HG03196 (cell line): ENCODE data around the gene JAKMIP3.

Experiments used
- ATAC-seq: cut with Tn5 transposase; IDR thresholded peaks from one replicate; pipeline ENCODE4 v1.9.1; 2021; ENCODE audit not compliant: unreplicated experiment

The JAKMIP3 gene

DNA sequence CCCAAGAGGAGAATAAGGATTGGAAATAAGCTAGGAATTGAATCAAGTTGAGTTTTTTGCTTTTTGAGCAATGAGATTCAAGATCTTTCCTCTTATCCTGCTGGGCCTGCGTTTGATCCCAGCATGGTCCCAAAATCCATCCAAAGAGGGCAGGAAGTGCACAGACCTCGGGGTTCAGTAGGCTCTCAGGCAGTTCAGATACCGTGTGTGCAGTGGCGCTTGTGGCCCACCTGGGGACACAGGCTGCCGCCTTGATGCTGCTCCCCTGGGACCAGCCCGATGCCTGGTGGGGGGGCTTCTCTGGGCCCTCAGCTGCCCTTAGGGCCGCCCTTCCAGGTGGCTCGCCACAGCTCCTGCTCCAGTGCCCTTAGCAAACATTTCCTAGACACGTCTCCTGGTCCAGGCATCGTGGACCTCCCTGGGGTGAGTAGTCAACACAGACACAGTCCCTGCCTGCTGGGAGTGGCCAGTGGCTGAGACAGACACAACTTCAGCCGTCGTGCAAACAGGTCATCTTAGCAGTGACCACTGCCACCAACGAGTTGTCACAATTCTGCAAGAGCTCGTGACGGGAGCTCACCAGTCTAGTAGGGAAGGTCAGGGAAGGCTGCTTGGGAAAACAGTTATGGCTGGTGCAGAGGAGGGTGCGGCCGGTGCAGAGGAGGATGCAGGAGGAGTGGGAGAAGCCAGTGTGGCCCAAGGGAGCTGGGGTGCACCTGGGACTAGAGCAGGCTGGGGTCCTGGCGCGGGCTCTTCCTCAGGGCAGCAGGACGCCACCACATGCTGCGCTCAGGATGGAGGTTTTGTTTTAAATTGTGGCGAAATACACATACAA, 21.7 kb upstream of the JAKMIP3 start:
- ATAC-seq: no peak

DNA sequence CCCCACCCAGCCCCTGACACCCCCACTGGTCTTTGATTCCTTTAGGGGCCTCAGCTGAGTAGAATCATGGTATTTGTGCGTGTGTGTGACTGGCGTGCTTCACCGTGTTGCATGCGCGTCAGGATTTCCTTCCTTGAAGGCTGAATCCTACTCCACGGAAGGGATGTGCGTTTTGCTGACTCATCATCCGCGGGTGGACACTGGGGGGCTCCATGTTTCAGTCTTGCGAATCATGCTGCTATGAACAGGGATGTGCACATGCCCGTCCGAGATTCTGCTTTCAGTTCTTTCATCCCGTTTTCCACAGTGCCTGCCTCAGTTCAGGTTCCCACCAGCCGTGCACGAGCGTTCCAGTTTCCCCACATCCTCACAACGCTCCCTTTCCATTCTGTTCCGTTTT, 20.9 kb upstream of the JAKMIP3 start:
- no peak for ATAC-seq

DNA sequence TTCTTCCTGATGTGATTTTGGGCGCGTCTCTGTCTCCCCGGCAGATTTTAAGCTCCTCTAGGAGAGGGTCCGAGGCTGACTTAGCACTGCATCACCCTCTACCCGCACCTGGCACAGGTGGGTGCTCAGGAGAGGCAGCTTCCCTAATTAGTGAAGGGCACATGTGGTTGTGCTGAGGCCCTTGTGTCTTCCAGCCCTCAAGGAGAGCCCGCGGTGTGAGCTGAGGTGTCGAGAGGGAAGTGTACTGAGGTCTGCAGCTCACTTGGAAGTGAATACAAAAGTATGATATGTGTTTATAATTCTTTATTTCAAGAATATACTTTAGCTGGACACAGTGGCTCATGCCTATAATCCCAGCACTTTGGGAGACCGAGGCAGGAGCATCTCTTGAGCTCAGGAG, 20.4 kb upstream of the JAKMIP3 start:
- ATAC-seq: no peak

GRCh38 chr10:132047575-132048293, 18.0 kb upstream of the JAKMIP3 start:
- ATAC-seq: no peak

- ATAC-seq: no peak
Observed at GRCh38 chr10:132048294-132048667, 17.5 kb upstream of the JAKMIP3 start.

GRCh38 chr10:132050191-132050590, 15.6 kb upstream of the JAKMIP3 start:
- ATAC-seq: no peak

DNA sequence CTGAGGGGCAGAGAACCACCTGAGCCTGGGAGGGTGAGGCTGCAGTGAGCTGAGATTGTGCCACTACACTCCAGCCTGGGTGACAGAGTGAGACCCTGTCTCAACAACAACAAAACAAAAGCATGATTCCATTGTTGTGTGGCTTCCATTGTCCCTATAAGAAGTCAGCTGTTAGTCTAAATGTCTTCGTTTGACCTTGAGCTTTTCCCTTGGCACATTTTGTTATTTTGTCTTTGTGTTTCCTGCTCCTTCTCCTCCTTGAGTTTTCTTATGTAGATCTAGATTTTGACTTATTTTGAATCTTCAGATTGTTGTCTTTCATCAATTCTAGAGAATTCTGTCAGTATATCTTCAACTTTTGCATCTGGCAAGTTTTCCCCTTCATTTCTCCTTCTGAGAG, 13.6 kb upstream of the JAKMIP3 start:
- ATAC-seq: no peak

DNA sequence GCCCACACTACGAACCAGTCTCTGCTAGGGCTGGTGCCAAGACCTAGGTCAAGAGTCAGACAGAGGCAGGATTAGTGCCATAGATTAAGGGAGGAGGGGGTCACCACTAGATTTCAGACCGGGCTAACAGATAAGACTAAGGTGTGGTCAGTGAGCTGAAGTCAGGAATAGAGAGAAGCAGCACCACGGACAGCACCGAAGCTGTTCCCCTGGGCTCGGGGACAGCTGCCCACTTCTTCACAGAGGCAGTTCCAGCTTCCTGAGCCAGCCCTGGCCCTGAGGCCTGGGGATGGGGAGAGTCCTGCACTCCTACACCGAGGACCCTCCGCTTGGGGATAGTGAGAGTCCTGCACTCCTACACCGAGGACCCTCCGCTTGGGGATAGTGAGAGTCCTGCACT, 11.2 kb upstream of the JAKMIP3 start:
- ATAC-seq: no peak

- no peak for ATAC-seq
Observed at GRCh38 chr10:132055616-132056015, 10.1 kb upstream of the JAKMIP3 start.

DNA sequence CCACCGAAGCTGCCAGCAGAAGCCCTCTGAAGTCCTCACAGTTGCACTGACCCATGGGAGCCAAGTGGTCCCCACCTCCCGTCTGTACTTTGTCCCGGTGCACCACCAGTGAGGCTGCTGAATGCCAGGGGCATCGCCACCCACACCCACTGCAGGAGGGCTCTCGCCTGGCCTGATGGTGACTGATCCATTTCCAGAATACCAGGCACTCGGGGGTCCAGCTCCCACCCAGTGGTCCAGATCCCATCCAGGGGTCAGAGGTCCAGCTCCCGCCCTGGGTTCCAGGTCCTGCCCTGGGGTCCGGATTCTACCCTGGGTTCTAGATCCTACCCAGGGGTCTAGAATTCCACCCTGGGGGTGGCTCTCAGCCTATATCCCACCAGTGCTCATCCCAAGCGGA, 9.1 kb upstream of the JAKMIP3 start:
- no peak for ATAC-seq

GRCh38 chr10:132057191-132057681, 8.5 kb upstream of the JAKMIP3 start:
- no peak for ATAC-seq

DNA sequence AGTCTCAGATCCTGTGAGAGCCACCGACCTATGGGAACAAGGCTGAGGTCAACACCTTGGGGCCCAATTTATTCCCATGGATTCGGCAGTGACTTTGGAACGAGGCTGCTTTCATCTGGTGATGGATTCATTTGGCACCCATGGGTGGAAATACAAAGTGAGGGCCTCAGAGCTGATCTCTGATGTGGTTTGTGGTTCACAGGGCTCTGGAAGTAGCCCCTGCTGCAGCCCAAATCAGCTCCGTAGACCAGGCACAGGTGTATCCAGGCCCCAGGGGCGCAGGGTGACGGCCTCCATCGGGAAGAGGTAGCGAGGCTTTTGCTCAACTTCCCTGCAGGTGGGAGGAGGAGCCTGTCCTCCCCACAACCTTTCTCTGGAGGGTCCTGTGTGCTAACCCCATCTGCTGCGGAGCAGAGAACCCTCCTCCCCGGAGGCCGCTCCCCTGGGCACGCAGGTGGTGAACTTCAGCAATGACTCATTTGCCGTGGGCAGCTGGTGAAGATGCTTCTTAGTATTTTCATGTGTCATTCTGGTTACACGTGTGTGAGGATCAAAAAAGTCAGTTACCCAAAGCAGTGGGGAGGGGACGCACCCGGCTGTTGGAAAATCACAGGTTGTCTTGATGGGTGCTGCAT, 7.5 kb upstream of the JAKMIP3 start:
- no peak for ATAC-seq

- no peak for ATAC-seq
Observed at GRCh38 chr10:132058793-132059759, 6.7 kb upstream of the JAKMIP3 start.

DNA sequence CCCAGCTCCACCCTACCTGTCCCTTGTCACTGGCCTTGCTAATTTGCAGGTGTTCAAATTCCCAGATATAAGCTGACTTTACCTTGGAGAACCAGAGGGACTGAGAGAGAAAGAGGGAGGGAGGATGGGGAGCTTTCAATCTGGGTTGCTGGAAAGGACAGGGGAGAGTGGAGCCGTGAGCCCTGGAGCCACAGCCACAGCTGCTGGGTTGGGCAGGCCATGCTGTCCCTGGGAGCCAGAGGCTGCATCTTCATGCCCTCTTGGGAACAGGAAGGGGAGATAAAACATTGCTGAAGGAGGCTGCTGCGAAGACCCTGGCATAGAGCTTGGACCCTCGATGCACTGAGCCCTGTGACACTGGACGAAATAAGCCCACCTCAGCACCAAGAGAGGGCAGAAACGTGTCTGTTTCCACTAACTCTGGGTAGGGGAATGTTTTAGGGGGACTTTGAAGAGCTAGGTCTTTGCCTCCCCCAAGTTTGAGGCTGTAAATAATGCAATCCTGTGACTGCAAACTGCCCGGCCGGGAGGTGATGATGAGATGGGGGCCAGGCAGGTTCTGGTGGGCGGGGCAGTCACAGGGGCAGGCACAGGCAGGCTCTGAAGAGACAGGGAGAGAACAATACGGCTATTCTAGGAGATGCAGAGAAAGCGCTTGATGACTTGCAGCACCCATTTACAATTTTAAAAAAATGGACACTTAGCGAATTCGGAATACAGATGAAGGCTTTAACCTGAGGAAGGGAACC, 5.8 kb upstream of the JAKMIP3 start:
- no peak for ATAC-seq

- ATAC-seq: no peak
Observed at GRCh38 chr10:132061030-132061429, 4.7 kb upstream of the JAKMIP3 start.

GRCh38 chr10:132061465-132061864, 4.3 kb upstream of the JAKMIP3 start:
- no peak for ATAC-seq

DNA sequence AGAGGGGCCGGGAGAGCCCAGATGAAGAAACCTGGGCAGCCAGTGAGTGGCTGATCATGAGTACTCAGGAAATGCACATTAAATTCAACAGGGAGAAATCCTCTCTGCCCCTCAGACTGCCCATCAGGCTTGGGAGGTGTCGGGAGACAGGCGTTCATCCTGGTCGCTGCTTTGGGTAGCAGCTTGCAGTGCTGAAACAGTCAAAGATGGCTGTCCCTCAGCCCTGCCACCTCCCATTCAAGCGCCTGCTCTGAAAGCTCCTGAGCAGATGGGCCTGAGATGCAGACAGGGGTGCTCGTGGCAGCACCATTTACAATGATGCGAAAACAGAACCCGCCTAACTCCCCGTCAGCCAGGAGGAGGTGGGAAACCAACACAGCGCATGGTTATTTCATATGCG, 3.6 kb upstream of the JAKMIP3 start:
- no peak for ATAC-seq

- no peak for ATAC-seq
Observed at GRCh38 chr10:132062641-132063390, 2.9 kb upstream of the JAKMIP3 start.

DNA sequence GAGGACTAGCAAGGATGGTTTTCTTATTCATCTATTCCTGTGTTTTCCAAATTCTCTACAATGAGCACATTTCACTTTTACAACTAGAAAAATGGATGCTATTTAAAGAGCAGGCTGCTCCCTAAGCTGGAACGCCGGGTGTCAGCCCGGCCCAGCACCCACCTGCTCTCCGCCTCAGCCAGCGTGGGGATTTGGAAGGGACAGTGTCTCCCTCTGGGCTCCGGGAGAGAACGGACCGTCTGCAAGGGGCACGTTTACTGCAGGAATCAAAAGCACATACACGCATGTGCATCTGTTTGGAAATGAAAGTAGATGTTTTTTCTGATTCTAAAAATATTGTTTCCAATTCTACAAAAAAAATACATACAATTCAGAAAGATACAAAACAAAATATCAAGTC, 2.3 kb upstream of the JAKMIP3 start:
- no peak for ATAC-seq
